Activated T-cell treated with anti-CD3 and anti-CD28 coated beads, Interleukin-2, amount 50 U/mL, for 48 hours (primary cell): Measurements from ENCODE around the gene RICTOR.
"Not testable (repeated sequence)": the region's sequence is repeated elsewhere in the genome, so short reads cannot be mapped to it uniquely, and the experiment has no call there.

Experiments used
- DNase-seq, 2 experiments: peaks; one replicate each; pipeline ENCODE4 v3.0.0-alpha.2; 2020

RICTOR gene

GRCh38 chr5:39009280-39009679 lies 64.9 kb downstream of the RICTOR start:
- no peak for DNase-seq

GRCh38 chr5:39006650-39007049 lies 67.5 kb downstream of the RICTOR start:
- DNase-seq = no peak

- no peak for DNase-seq
Measured at GRCh38 chr5:39005566-39006232, 68.5 kb downstream of the RICTOR start.

- DNase-seq = no peak
Measured at GRCh38 chr5:39001683-39002082, 72.5 kb downstream of the RICTOR start.

- no peak for DNase-seq
Measured at GRCh38 chr5:38999037-38999436, 75.2 kb downstream of the RICTOR start.

GRCh38 chr5:38997591-38997990 lies 76.6 kb downstream of the RICTOR start:
- no peak for DNase-seq

GRCh38 chr5:38996123-38996522 lies 78.1 kb downstream of the RICTOR start:
- no peak for DNase-seq

- DNase-seq = no peak
Measured at GRCh38 chr5:38994324-38994927, 79.8 kb downstream of the RICTOR start.

GRCh38 chr5:38989974-38990719 lies 84.1 kb downstream of the RICTOR start:
- DNase-seq = not testable (repeated sequence)

GRCh38 chr5:38985909-38986452 lies 88.2 kb downstream of the RICTOR start:
- DNase-seq = no peak

- DNase-seq = no peak
Measured at GRCh38 chr5:38979535-38979934, 94.7 kb downstream of the RICTOR start.

GRCh38 chr5:38978036-38978435 lies 96.2 kb downstream of the RICTOR start:
- DNase-seq = no peak

- DNase-seq = no peak
Measured at GRCh38 chr5:38968665-38969064, 105.5 kb downstream of the RICTOR start.

- no peak for DNase-seq
Measured at GRCh38 chr5:38961691-38962090, 112.5 kb downstream of the RICTOR start.

- DNase-seq = no peak
Measured at GRCh38 chr5:38953426-38954012, 120.7 kb downstream of the RICTOR start.

- no peak for DNase-seq
Measured at GRCh38 chr5:38948501-38948900, 125.7 kb downstream of the RICTOR start.

- DNase-seq = no peak
Measured at GRCh38 chr5:38944282-38944681, 129.9 kb downstream of the RICTOR start.

- DNase-seq = no peak
Measured at GRCh38 chr5:38941912-38942311, 132.3 kb downstream of the RICTOR start.

GRCh38 chr5:38940230-38940858 lies 133.9 kb downstream of the RICTOR start:
- DNase-seq = no peak

- DNase-seq = no peak
Measured at GRCh38 chr5:38938973-38939372, 135.2 kb downstream of the RICTOR start.

GRCh38 chr5:38938424-38938823 lies 135.8 kb downstream of the RICTOR start:
- no peak for DNase-seq

- no peak for DNase-seq
Measured at GRCh38 chr5:38936269-38936668, 137.9 kb downstream of the RICTOR start.

GRCh38 chr5:38935437-38935836 lies 138.8 kb downstream of the RICTOR start:
- DNase-seq = no peak
